HEK293 (cell line): Measurements from ENCODE around the gene COL1A1.

Experiments
- CTCF ChIA-PET: fragments of 350-600 bp; formaldehyde crosslinking; extraction: SDS; loops from one replicate; lab custom pipeline; 2021; ENCODE audit warnings: antibody characterized with exemption; lab: Yijun Ruan, JAX
- POLR2A ChIA-PET: fragments of 300-600 bp; formaldehyde crosslinking; extraction: SDS; loops from one replicate; lab custom pipeline; 2020; ENCODE audit warnings: antibody characterized with exemption, inconsistent platforms; lab: Yijun Ruan, JAX
- H3K27ac ChIP-seq: fragments of 200-500 bp; sonication (Bioruptor generic); 2 replicates; pipeline ENCODE4 v1.5.1; 2014; ENCODE audit warnings: low read depth, low read length, control low read depth, inconsistent platforms; ENCODE audit errors: extremely low read depth
- H3K36me3 ChIP-seq, 2 experiments: fragments of 200-500 bp in 1 of 2; sonication (Bioruptor generic) in 1 of 2; 1 replicate in 1 of 2; 2 replicates in 1 of 2; pipeline ENCODE4 v1.5.1; 2014 to 2017; ENCODE audit warnings: inconsistent platforms in 2 of 2, low read length in 2 of 2; ENCODE audit not compliant: control insufficient read depth in 2 of 2, insufficient read depth in 1 of 2
- H3K4me1 ChIP-seq: fragments of 200-500 bp; sonication (Bioruptor generic); 2 replicates; pipeline ENCODE4 v1.5.1; 2014; ENCODE audit warnings: mild to moderate bottlenecking, low read length, inconsistent platforms; ENCODE audit not compliant: control insufficient read depth, insufficient read depth
- H3K4me3 ChIP-seq: 2 replicates; pipeline ENCODE4 v1.5.1; 2011; ENCODE audit warnings: low read depth, mild to moderate bottlenecking, control low read depth, low read length, moderate library complexity
- H3K9me3 ChIP-seq: fragments of 200-500 bp; sonication (Bioruptor generic); 2 replicates; pipeline ENCODE4 v1.5.1; 2014; ENCODE audit warnings: low read depth, low read length, inconsistent platforms; ENCODE audit not compliant: control insufficient read depth, insufficient read depth
- RBAK ChIP-seq: fragments of 450-650 bp; formaldehyde crosslinking; IDR thresholded peaks from 2 replicates; pipeline ENCODE4 v1.5.1; 2016; ENCODE audit warnings: missing biosample characterization, missing genetic modification characterization
- ZBTB1 ChIP-seq: fragments of 450-650 bp; formaldehyde crosslinking; IDR thresholded peaks from 2 replicates; pipeline ENCODE4 v1.5.1; 2016; ENCODE audit warnings: missing biosample characterization, missing genetic modification characterization
- ZIC2 ChIP-seq: fragments of 450-650 bp; formaldehyde crosslinking; IDR thresholded peaks from 2 replicates; pipeline ENCODE4 v1.5.1; 2016; ENCODE audit warnings: missing biosample characterization, missing genetic modification characterization
- ZNF114 ChIP-seq: fragments of 450-650 bp; formaldehyde crosslinking; IDR thresholded peaks from 2 replicates; pipeline ENCODE4 v1.5.0; 2017; ENCODE audit warnings: missing biosample characterization, missing genetic modification characterization
- ZNF221 ChIP-seq: fragments of 450-650 bp; formaldehyde crosslinking; IDR thresholded peaks from 2 replicates; pipeline ENCODE4 v1.5.1; 2017; ENCODE audit warnings: missing biosample characterization, missing genetic modification characterization, borderline replicate concordance
- ZNF23 ChIP-seq: fragments of 450-650 bp; formaldehyde crosslinking; IDR thresholded peaks from 2 replicates; pipeline ENCODE4 v1.5.1; 2016; ENCODE audit warnings: missing biosample characterization, missing genetic modification characterization, borderline replicate concordance
- ZNF548 ChIP-seq: fragments of 450-650 bp; formaldehyde crosslinking; IDR thresholded peaks from 2 replicates; pipeline ENCODE4 v1.5.1; 2016; ENCODE audit warnings: missing biosample characterization, missing genetic modification characterization
- ZNF654 ChIP-seq: fragments of 450-650 bp; formaldehyde crosslinking; IDR thresholded peaks from 2 replicates; pipeline ENCODE4 v1.5.1; 2016; ENCODE audit warnings: low read depth, missing biosample characterization, missing genetic modification characterization
- ZNF658 ChIP-seq: fragments of 450-650 bp; formaldehyde crosslinking; IDR thresholded peaks from 2 replicates; pipeline ENCODE4; 2016; ENCODE audit warnings: missing biosample characterization, missing genetic modification characterization
- TF ChIP-seq, protein P1 (sequence below): fragments of 450-650 bp; formaldehyde crosslinking; IDR thresholded peaks from 2 replicates; pipeline ENCODE4 v1.5.1; 2016; ENCODE audit warnings: missing biosample characterization, missing genetic modification characterization
- TF ChIP-seq, protein P2 (sequence below): fragments of 450-650 bp; formaldehyde crosslinking; IDR thresholded peaks from 2 replicates; pipeline ENCODE4 v1.5.1; 2016; ENCODE audit warnings: missing biosample characterization, missing genetic modification characterization
- TF ChIP-seq, protein P3 (sequence below): fragments of 450-650 bp; formaldehyde crosslinking; IDR thresholded peaks from 2 replicates; pipeline ENCODE4 v1.5.1; 2016; ENCODE audit warnings: missing biosample characterization, missing genetic modification characterization

COL1A1 gene

DNA sequence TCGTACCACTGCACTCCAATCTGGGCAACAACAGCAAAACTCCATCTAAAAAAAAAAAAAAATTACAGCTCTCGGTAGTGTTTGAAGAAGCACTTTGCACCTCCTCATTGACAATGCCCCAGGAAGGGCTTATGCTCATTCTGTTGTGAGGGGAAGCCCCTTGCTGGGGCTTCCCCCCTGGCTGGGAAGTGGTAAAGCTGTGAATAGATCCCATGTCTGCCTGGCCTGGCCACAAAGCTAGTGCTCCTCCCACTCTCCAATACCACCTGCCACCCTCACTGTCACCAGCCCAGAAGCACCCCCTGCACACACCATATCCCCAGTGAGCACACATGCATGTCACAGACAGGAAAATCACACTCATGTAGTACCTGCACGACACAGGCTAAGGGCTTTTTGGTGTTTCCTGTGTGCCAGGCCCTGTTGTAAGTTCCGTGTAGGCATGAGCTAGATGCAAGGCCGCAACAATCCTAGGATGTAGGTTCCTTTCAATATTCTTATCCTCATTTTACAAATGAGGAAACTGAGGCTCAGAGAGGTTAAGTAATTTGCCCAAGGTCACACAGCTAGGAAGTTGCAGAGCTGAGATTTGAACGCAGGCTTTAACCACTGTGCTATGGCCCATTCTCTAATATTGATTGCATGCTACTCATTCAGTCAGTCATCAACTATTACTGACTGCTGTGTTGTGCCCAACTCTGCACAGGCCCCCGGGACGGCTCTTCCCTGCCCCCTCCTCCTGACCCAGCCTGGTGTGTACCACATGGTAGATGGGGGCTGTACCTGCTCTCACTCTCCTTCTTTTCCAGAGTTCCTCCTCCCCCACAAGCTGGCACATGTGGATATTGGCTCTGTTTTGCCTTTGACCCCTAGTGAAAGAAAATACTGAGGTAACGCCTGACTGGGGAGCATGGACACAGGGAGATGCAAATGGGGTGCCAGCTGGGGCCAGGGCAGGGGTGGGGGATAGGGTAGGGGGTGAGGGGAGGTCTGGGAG is 11.9 kb upstream of the COL1A1 start (continued):
- TF ChIP-seq, protein P1, sequence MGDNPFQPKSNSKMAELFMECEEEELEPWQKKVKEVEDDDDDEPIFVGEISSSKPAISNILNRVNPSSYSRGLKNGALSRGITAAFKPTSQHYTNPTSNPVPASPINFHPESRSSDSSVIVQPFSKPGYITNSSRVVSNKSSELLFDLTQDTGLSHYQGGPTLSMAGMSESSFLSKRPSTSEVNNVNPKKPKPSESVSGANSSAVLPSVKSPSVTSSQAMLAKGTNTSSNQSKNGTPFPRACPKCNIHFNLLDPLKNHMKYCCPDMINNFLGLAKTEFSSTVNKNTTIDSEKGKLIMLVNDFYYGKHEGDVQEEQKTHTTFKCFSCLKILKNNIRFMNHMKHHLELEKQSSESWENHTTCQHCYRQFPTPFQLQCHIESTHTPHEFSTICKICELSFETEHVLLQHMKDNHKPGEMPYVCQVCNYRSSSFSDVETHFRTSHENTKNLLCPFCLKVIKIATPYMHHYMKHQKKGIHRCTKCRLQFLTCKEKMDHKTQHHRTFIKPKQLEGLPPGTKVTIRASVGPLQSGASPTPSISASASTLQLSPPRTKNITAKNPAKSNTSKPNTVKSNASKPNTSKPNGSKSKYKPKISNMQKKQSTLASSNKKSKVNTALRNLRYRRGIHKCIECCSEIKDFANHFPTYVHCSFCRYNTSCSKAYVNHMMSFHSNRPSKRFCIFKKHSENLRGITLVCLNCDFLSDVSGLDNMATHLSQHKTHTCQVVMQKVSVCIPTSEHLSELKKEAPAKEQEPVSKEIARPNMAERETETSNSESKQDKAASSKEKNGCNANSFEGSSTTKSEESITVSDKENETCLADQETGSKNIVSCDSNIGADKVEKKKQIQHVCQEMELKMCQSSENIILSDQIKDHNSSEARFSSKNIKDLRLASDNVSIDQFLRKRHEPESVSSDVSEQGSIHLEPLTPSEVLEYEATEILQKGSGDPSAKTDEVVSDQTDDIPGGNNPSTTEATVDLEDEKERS (tag by site-specific recombination): no peak
- TF ChIP-seq ZNF548 (no peak), ZBTB1 (tag by site-specific recombination) (no peak), ZNF221 (tag by site-specific recombination) (no peak), RBAK (tag by site-specific recombination) (no peak), ZNF23 (tag by site-specific recombination) (no peak), ZNF658 (tag by site-specific recombination) (no peak), ZNF114 (tag by site-specific recombination) (no peak), ZNF654 (tag by site-specific recombination) (no peak)
- TF ChIP-seq, protein P2, sequence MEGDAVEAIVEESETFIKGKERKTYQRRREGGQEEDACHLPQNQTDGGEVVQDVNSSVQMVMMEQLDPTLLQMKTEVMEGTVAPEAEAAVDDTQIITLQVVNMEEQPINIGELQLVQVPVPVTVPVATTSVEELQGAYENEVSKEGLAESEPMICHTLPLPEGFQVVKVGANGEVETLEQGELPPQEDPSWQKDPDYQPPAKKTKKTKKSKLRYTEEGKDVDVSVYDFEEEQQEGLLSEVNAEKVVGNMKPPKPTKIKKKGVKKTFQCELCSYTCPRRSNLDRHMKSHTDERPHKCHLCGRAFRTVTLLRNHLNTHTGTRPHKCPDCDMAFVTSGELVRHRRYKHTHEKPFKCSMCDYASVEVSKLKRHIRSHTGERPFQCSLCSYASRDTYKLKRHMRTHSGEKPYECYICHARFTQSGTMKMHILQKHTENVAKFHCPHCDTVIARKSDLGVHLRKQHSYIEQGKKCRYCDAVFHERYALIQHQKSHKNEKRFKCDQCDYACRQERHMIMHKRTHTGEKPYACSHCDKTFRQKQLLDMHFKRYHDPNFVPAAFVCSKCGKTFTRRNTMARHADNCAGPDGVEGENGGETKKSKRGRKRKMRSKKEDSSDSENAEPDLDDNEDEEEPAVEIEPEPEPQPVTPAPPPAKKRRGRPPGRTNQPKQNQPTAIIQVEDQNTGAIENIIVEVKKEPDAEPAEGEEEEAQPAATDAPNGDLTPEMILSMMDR (tag by site-specific recombination): peak; percentile 44; the same call in 1 of the 2 replicates
- TF ChIP-seq, protein P3, sequence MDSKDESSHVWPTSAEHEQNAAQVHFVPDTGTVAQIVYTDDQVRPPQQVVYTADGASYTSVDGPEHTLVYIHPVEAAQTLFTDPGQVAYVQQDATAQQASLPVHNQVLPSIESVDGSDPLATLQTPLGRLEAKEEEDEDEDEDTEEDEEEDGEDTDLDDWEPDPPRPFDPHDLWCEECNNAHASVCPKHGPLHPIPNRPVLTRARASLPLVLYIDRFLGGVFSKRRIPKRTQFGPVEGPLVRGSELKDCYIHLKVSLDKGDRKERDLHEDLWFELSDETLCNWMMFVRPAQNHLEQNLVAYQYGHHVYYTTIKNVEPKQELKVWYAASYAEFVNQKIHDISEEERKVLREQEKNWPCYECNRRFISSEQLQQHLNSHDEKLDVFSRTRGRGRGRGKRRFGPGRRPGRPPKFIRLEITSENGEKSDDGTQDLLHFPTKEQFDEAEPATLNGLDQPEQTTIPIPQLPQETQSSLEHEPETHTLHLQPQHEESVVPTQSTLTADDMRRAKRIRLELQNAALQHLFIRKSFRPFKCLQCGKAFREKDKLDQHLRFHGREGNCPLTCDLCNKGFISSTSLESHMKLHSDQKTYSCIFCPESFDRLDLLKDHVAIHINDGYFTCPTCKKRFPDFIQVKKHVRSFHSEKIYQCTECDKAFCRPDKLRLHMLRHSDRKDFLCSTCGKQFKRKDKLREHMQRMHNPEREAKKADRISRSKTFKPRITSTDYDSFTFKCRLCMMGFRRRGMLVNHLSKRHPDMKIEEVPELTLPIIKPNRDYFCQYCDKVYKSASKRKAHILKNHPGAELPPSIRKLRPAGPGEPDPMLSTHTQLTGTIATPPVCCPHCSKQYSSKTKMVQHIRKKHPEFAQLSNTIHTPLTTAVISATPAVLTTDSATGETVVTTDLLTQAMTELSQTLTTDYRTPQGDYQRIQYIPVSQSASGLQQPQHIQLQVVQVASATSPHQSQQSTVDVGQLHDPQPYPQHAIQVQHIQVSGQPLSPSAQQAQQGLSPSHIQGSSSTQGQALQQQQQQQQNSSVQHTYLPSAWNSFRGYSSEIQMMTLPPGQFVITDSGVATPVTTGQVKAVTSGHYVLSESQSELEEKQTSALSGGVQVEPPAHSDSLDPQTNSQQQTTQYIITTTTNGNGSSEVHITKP (tag by site-specific recombination): peak; percentile 86

DNA sequence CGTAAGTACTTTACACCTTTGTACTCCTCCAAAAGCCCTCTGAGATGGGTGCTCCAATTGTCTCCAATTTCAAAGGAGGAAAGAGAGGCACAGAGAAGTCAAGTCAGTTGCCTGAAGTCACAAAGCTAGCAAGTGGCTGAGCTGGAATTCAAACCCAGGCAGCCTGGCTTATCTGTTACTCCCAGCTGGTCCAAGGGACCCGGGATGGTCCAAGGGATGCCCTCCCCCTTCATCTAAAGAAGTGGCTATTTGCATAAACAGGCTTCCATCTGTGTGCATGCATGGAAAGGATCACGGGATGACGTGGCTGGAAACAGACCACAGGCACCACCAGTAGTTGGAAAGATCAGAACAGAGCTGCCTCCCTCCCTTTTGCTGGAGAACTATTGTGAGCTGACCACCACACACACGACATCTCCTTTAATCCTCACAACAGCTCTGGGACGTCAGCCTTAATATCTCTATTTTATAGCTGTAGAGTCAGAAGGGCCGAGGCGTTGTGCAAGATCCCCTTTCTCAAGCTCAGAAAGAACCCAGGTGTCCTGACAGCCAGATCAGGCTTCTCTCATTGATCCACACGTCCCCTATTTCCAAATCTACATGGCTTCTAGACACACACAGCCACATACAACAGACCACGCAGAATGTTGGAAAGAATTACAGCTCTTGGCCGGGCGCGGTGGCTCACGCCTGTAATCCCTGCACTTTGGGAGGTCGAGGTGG is 10.9 kb upstream of the COL1A1 start:
- ChIA-PET POLR2A (interaction anchor here (0.6 to 1.3 kb wide), 4 partner anchors 9 to 340 kb away, joined by 3 to 6 read pairs (median 4); partner anchors contain the start of gene COL1A1), CTCF (interaction anchor here (0.8 to 18.0 kb wide), 10 partner anchors 9 to 1204 kb away, joined by 3 to 487 read pairs (median 6); partner anchors contain the start of genes COL1A1, SGCA and TMEM92)
- H3K27ac ChIP-seq: no peak overlapping the region
- peaks cover 3% of the 10 kb centered on the region; the same call in 1 of the 2 replicates for H3K4me1 ChIP-seq
- H3K36me3 ChIP-seq: no peaks in the 10 kb centered on the region
- H3K4me3 ChIP-seq: no peak overlapping the region
- no peak for TF ChIP-seq ZIC2 (tag by site-specific recombination)
- no peaks in the 10 kb centered on the region for H3K9me3 ChIP-seq
